Measurements from ENCODE around the gene BCL6B.
"Not testable (repeated sequence)": the region's sequence is repeated elsewhere in the genome, so short reads cannot be mapped to it uniquely, and the experiment has no call there.

BCL6B gene, protein sequence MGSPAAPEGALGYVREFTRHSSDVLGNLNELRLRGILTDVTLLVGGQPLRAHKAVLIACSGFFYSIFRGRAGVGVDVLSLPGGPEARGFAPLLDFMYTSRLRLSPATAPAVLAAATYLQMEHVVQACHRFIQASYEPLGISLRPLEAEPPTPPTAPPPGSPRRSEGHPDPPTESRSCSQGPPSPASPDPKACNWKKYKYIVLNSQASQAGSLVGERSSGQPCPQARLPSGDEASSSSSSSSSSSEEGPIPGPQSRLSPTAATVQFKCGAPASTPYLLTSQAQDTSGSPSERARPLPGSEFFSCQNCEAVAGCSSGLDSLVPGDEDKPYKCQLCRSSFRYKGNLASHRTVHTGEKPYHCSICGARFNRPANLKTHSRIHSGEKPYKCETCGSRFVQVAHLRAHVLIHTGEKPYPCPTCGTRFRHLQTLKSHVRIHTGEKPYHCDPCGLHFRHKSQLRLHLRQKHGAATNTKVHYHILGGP

DNA sequence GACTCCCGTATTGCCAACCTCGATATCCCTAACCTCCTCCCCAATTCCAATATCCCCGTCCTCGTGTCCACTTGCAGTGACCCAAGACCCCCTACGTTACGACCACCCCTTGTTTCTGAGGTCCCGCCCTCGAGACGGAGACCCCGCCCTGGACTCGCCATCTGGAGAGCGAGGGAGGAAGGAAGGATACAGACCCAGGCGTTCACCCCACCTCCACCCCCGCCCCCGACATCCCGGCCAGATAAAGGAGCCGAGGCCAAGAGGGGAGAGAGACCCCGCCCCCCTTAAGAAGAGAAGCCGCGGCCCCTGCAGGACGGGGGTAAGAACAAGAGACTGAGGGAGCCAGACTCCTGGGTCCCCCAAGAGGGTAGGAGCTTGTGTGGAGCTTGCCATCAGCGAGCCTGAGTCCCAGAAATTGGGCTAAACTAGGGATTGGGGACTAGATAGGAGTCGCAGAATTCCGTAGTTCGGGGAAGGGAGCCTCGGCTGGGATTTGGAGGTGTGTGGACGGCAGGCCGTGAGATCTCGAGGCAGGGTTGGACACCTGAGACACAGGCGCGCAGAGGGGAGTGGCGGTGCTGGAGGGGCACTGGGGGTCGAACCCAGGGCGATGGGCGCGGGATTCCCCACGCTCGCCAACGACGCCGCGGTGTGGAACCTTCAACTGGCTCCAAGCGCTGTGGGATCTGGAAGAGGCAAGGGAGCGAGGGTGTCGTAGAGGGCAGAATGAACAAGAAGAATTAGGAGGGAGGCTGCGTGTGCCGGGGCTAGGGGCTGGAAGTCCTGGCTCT, at the start of gene BCL6B:
Gene BCL6B, plus strand, starts transcription at position 270 of the 791 bp plus-strand sequence. CDS start 622 bp downstream, outside the sequence.
- H3K27ac ChIP-seq, result peak within 1 kb of the TSS in 20 of 21 experiments; percentile 45 to 98 (median 80)

DNA sequence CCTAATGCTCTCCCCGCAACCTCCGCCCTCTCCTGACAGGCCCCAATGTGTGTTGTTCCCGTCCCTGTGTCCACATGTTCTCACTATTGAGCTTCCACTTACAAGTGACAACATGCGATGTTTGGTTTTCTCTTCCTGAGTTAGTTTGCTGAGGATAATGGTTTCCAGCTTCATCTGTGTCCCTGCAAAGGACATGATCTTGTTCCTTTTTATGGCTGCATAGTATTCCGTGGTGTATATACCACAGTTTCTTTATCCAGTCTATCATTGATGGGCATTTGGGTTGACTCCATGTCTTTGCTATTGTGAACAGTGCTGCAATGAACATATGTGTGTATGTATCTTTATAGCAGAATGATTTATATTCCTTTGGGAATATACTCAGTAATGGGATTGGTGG, 43.4 kb upstream of the BCL6B start:
- not testable (repeated sequence) for H3K4me3 ChIP-seq, H3K27ac ChIP-seq

More for the DNA sequence above, at the start of gene BCL6B:
- H3K4me3 ChIP-seq, result peak within 1 kb of the TSS; percentile 18 to 39 (median 28)

DNA sequence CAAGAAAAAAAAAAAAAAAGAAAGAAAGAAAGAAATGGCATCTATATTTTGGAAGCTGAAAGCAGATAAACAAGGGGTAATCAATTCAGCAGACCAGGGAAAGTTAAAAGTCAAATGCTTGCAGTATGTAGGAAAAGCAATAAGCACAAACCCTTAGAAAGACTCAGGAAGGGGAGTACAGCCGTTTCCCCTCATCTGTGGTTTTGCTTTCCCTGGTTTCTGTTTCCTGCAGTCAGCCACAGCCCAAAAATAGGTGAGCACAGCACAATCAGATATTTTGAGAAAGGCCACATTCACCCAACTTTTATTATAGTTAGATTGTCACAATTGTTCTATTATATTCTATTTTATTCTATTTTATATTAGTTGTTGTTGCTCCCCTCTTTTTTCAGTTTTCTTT, 41.4 kb upstream of the BCL6B start:
- no peak overlapping the region for H3K27ac ChIP-seq

DNA sequence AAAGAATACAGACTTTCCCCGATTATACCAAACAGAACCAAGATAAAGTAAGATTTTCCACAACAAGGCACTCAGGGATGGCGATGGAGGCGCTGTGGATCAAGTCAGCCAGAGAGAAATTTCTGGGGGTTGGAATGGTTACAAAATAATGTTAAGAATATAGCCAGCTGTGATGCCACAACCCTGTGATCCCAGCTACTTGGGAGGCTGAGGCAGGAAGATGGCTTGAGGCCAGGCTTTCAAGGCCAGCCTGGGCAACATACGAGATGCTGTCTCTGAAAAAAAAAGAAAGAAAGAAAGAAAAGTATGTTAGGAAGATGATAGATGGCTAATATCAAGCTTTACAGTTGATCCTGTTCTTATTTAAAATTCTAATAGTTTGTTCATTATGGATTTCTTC, 37.6 kb upstream of the BCL6B start:
- H3K27ac ChIP-seq, result no peak overlapping the region
- no peak overlapping the region for H3K4me3 ChIP-seq

More for the DNA sequence above, 41.4 kb upstream of the BCL6B start:
- H3K4me3 ChIP-seq, result no peak overlapping the region

DNA sequence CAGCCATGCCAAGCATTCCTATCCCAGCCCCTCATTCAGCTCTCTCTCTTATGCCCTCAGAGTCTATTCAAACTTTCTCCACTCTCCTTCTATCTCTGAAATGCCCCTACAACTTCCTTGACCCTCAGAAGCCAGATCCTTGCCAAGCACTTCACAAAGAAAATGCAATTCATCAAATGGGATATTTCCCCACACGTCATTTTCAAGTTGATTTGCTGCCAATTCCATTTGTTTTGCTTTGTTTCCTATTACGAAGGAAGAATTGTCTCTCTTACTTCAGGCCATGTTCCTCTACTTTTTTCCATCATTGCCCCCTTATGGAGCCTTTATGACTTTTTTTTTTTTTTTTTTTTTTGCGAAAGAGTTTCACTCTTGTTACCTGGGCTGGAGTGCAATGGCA, 36.2 kb upstream of the BCL6B start:
- no peak overlapping the region for H3K27ac ChIP-seq
- no peak overlapping the region for H3K4me3 ChIP-seq

DNA sequence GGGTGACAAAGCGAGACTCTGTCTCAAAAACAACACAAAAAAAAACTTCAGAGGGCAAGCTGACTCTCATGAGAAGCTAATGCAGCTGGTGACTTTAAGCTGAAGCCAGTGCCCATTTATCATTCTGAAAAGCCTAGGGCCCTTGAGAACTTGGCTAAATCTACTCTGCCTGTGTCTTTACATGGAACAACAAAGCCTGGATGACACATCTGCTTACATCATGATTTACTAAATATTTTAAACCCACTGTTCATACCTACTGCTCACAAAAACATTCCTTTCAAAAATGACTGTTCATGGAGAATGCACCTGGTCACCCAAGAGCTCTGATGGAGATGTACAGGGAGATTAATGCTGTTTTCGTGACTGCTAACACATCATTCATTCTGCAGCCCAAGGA, 33.1 kb upstream of the BCL6B start:
- Histone ChIP-seq H3K4me3 (no peak overlapping the region), H3K27ac (no peak overlapping the region)

DNA sequence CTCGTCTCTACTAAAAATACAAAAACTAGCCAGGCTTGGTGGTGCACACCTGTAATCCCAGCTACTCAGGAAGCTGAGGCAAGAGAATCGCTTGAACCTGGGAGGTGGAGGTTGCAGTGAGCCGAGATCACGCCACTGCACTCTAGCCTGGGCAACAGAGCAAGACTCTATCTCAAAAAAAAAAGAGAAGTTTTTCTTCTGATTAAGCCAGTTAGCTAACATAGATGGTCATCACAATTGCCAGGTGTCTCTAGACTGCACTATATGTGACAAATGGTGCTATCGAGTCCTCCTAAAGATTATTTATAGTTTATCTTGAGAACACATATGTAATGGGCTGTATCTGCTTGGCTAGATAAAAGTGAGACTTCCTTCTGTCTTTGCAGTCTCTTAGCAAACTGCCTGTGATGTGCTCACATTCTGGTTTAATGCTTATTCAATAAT, 29.2 kb upstream of the BCL6B start:
- H3K27ac ChIP-seq, H3K4me3 ChIP-seq: not testable (repeated sequence)

DNA sequence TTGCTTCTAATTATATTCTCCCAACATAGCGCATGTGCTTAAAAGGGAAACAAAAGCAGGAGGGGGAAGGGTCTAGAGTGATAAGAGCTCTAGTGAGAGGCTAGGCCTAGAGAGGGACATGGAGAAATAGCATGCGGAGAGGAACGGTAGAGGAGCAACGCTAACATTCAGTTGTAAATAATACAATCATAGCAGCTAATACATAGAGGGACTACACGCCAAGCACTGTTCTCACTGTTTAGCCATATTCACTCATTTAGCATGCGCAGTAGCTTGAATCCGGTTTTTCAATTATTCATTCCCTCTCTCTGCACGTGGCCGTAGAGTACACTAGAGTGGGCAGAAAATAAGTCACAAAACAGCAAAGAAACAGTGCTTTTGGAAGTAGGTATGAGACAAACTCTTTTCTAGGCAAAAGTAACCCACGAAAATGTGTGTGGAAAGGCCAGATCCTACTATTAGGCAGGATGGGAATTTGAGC, 28.7 kb upstream of the BCL6B start:
- Histone ChIP-seq H3K27ac (no peak overlapping the region), H3K4me3 (no peak overlapping the region)

DNA sequence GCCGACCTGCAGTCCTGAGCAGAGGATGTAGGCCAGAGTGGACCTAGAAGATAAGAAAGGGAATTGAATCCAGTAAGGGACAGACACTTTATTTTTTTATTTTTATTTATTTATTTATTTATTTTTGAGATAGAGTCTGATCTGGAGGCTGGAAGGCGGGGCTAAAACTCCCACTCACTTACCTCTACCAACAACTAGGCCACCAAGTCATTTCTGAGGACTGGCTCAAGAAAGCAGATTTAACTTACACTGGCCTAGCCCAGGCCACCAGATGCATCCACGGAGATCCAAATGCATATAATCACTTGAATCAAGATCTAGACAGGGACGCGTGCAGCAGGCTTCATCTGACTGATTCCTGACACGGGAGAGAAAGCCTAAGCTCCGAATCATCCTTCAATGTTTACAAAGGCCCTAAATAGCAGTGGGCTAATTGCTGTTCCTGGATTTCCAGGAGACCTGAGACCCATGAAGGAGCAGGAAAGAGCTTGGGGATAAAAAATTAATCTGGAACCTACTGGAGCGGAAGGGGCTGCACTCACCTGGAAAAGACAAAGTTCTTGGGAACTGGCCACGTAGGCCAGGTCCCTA, 28.1 kb upstream of the BCL6B start:
- Histone ChIP-seq H3K27ac (peak overlapping the region in 10 of 21 experiments; percentile 6 to 79 (median 61)), H3K4me3 (peak overlapping the region in 4 of 7 experiments; percentile 28 to 47 (median 42))

DNA sequence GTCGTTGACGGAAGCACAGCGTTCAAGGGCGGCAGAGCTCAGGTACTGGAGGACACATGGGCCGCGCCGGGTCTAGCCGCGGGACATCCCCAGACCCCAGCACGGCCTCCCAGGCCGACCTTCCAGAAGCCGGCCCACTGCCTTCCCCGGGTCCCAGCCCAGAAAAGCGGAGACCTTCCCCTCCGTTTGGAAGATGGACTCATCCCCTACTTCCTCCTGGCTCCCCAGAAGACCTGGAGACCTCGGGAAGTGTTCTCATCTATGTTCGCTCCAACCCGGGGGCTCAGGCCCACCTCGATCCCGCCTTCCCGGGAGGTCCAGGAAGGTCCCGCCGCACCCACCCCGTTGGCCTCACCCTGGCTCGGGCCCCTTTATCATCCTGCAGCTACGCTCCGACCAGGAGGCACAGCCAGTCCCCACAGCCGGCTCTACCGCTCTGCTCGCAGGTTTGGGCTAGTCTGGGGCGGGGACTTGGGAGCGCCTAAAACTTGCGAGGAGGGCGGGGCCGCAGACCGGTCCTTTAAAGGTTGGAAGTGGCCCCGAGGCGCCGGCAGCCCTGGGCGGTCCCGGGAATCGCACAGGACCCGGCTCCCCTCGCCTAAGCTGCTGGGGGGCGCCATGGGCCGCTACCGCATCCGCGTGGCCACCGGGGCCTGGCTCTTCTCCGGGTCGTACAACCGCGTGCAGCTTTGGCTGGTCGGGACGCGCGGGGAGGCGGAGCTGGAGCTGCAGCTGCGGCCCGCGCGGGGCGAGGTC, 27.2 kb upstream of the BCL6B start, which contains the start of gene ALOX12:
Gene ALOX12, plus strand, starts transcription at position 550 of the 756 bp plus-strand sequence. Its CDS starts 69 bp downstream, at position 619.
- Histone ChIP-seq H3K4me3 (peak within 1 kb of the TSS; percentile 16 to 47 (median 34)), H3K27ac (peak within 1 kb of the TSS in 16 of 21 experiments; percentile 6 to 79 (median 49))

DNA sequence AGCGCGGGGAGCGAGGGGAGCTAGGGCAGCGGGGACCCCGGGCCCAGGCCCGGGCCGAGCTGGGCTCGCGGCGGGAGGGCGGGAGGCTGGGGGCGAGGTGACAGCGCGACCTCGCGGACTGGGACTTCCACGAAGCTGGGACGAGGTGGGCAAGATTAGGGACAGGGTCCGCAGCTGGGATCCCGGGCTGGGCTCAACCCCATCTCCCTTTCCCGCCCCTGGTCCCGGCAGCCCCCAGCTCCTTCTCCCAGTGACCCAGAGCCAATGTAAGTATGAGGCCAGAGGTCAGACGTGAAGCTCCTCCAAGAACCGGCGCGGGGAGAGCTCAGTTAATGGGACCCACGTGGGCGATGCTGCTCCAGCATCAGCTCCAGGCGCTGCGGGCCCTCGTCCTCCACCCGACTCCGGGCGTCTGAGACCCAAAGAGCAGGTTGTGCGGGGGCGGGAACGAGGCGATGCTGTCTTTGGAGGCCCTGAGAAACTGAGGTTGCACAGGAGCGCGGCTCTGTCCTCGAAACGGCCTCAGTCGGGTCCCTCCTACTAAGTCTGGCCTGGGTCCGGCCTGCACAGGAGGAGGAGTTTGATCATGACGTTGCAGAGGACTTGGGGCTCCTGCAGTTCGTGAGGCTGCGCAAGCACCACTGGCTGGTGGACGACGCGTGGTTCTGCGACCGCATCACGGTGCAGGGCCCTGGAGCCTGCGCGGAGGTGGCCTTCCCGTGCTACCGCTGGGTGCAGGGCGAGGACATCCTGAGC, 26.4 kb upstream of the BCL6B start:
- peak overlapping the region; percentile 16 to 47 (median 34) for H3K4me3 ChIP-seq
- peak overlapping the region in 10 of 21 experiments; percentile 6 to 79 (median 56) for H3K27ac ChIP-seq

DNA sequence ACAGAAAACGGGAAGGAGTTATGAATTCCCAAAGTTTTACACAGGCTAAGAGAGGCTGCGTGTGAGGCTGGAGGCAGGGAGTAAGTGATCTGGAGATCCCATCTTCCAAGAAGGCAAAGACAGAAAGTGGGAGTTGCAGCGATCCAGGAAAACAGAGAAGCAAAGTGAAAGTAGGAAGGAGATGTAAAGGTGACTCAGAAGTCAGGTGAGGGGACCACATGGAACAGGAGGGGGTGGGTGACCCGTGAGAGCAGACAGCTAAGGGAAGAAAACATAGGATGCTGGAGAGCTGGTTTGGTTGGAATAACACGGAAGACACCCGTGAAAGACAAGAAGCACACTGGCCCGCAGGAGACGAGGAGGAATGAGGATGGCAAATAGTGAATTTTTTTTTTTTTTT, 25.7 kb upstream of the BCL6B start:
- Histone ChIP-seq H3K4me3 (no peak overlapping the region), H3K27ac (no peak overlapping the region)

DNA sequence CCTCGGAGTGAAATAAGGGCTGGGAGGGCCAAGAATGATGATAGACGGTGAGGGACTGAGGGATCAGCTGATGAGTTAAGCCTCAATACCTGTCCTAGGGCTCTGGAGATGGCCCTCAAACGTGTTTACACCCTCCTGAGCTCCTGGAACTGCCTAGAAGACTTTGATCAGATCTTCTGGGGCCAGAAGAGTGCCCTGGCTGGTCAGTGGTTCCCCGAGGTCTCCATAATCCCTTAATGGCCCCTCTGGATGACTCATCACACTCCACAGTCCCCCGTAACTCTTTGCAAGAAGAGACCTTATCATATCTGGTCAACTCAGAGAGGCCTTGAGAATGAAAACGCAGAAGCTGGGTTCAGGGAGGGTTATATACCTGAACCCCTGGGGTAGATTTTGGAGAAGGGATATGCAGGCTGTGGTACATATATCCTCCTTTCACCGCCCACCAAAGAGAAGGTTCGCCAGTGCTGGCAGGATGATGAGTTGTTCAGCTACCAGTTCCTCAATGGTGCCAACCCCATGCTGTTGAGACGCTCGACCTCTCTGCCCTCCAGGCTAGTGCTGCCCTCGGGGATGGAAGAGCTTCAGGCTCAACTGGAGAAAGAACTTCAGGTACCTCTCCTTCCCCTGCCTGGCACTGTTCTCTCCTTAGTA, 23.9 kb upstream of the BCL6B start:
- Histone ChIP-seq H3K27ac (no peak overlapping the region), H3K4me3 (no peak overlapping the region)

DNA sequence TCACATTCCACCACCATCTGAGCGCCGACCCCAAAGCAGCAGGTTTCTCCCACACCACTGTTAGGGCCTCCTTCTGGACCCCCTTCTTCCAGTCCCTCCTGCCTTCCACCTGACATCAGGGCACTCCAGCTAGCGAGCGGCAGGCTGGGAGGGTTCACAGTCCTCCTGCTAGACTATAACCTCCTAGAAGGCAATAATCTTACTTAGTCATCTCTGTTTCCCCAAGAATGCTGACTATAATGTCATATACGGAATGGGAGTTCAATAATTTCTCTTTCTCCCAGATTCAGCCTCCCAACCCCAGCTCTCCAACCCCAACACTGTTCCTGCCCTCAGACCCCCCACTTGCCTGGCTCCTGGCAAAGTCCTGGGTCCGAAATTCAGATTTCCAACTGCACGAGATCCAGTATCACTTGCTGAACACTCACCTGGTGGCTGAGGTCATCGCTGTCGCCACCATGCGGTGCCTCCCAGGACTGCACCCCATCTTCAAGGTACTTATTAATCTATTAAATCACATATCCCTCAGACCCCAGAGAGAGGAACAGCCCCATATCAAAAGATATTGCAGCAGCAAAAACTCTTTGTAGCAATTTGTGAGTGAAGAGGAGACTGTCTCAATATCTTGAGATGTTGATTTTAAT, 21.4 kb upstream of the BCL6B start:
- Histone ChIP-seq H3K27ac (no peak overlapping the region), H3K4me3 (no peak overlapping the region)

DNA sequence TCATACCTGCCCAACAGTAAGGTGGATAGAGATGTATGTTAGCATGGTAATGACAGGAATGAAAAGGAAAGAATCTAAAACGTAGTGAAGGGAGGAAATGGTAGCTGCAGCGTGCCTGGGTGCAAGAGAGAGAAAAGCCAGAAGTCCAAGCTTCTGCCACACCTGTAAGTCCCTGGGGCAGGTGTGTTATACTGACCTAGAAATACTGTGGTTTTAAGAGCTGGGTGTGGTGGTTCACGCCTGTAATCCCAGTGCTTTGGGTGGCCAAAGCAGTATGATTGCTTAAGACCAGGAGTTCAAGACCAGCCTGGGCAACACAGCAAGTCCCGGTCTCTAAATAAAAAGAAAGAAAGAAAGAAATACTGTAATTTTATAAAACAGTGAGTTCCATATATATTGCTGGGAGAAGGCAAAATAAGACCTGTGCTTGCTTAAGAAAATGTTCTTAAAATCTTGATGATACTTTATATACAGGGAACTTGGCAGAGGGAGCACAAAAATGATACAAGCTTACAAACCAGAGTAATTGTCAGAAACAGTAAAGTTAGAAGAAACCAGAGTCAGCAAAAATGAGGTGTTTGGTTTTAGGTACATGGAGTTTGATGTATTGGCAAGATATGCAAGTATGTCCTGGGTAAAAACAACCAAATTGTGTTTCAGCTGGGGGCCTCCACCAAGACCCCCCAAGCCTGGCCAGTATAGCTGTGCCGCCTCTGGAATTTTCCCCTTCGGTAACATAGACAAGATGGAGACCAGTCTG, 20.4 kb upstream of the BCL6B start:
- H3K4me3 ChIP-seq, result no peak overlapping the region

DNA sequence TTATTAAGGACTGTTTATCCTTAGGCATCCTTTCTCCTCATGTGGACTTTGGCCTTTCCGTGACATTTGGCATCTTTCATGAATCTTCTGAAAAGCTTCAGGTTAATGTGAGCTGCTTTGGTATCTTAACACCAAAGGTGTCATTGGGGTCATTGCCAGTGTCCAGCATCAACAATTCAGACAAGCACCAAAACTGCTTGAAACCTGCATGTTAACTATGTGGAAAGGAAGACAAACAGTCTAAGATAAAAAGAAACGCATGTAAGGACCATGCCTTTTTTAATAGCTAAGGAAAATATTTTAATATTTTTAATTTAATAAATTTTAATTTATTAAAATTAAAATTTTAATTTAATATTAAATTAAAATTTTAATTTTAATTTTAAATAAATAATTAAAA, 19.1 kb upstream of the BCL6B start:
- H3K27ac ChIP-seq, result no peak overlapping the region
- no peak overlapping the region for H3K4me3 ChIP-seq

More for the DNA sequence above, 20.4 kb upstream of the BCL6B start:
- no peak overlapping the region for H3K27ac ChIP-seq
